CD8-positive, alpha-beta memory T cell (primary cell): ENCODE data around the gene MIOX. TPM values are rescaled to one million over a fixed set of nuclear protein-coding genes. Genes with fewer than 3 reads are reported as not detected.

Experiments used
- CTCF ChIA-PET: fragments of 350-600 bp; sonication (Branson Sonifier 250); formaldehyde crosslinking; loops from one replicate; lab custom pipeline; 2021; ENCODE audit warnings: antibody characterized with exemption; lab: Charles Lee
- POLR2A ChIA-PET: fragments of 350-600 bp; sonication (Branson Sonifier 250); formaldehyde crosslinking; loops from one replicate; lab custom pipeline; 2021; ENCODE audit warnings: antibody characterized with exemption; lab: Charles Lee
- DNase-seq, 5 donors: peaks; one replicate each; pipeline versions ENCODE4 v3.0.0 to v3.0.0-alpha.2; 2020 to 2022; ENCODE audit warnings: mixed read lengths in 1 of 5
- H3K27ac ChIP-seq: one replicate; pipeline ENCODE4 v1.7.0; 2013; ENCODE audit warnings: low read depth, mild to moderate bottlenecking, low read length, moderate library complexity
- H3K27me3 ChIP-seq: 2 replicates; pipeline ENCODE4 v1.7.0; 2013; ENCODE audit warnings: low read length, mild to moderate bottlenecking; ENCODE audit not compliant: insufficient read depth, poor library complexity, severe bottlenecking
- H3K36me3 ChIP-seq: 2 replicates; pipeline ENCODE4 v1.7.0; 2013; ENCODE audit warnings: mild to moderate bottlenecking, low read length, moderate library complexity; ENCODE audit not compliant: insufficient read depth
- H3K4me1 ChIP-seq: 2 replicates; pipeline ENCODE4 v1.7.0; 2013; ENCODE audit warnings: mild to moderate bottlenecking, low read length, moderate library complexity; ENCODE audit not compliant: insufficient read depth
- H3K4me3 ChIP-seq: 2 replicates; pipeline ENCODE4 v1.7.0; 2013; ENCODE audit warnings: mild to moderate bottlenecking, low read length
- H3K9me3 ChIP-seq: 2 replicates; pipeline ENCODE4 v1.7.0; 2013; ENCODE audit warnings: mild to moderate bottlenecking, low read length
- H3K27ac Mint-ChIP-seq, 8 donors: one replicate each; pipeline ENCODE4 v1.8.0; 2020 to 2021; ENCODE audit warnings: mixed read lengths in 8 of 8, mild to moderate bottlenecking in 6 of 8, inconsistent platforms in 3 of 8, moderate library complexity in 3 of 8
- H3K27me3 Mint-ChIP-seq, 2 donors: one replicate each; pipeline ENCODE4 v1.8.0; 2020 to 2021; ENCODE audit warnings: mixed read lengths in 2 of 2, mild to moderate bottlenecking in 1 of 2, moderate library complexity in 1 of 2
- H3K36me3 Mint-ChIP-seq, 3 donors: one replicate each; pipeline ENCODE4 v1.8.0; 2020 to 2021; ENCODE audit warnings: mixed read lengths in 3 of 3, inconsistent platforms in 1 of 3, mild to moderate bottlenecking in 1 of 3
- H3K4me1 Mint-ChIP-seq, 3 donors: one replicate each; pipeline ENCODE4 v1.8.0; 2020 to 2021; ENCODE audit warnings: mixed read lengths in 3 of 3, inconsistent platforms in 1 of 3, mild to moderate bottlenecking in 1 of 3
- H3K4me3 Mint-ChIP-seq, 7 donors: one replicate each; pipeline ENCODE4 v1.8.0; 2020 to 2021; ENCODE audit warnings: mixed read lengths in 7 of 7, mild to moderate bottlenecking in 6 of 7, moderate library complexity in 4 of 7, inconsistent platforms in 2 of 7
- H3K9me3 Mint-ChIP-seq, 5 donors: one replicate each; pipeline ENCODE4 v1.8.0; 2020 to 2022; ENCODE audit warnings: mixed read lengths in 5 of 5, mild to moderate bottlenecking in 3 of 5, moderate library complexity in 2 of 5, inconsistent platforms in 1 of 5
- polyA plus RNA-seq: library from polyadenylated mRNA; unstranded; fragments of 300-500 nt; fragmentation: Illumina TruSeq; gene quantifications from one replicate; pipeline ENCODE4 v1.2.3, GENCODE V29; 2021
- total RNA-seq, 2 experiments: library from RNA; stranded (reverse); gene quantifications; one replicate each; pipeline ENCODE4 v1.2.3, GENCODE V29; 2021

The MIOX gene
- total and polyA plus RNA-seq, 3 experiments from 2014 or later = 0.31 TPM; not detected in 2

- ChIA-PET CTCF (interaction anchor here (1.5 to 2.1 kb wide), 3 partner anchors 13 to 69 kb away, joined by 4 to 8 read pairs (median 6); partner anchors contain the start of gene SCO2), POLR2A (no interaction called here)
- H3K4me3 Mint-ChIP-seq = no peak overlapping the region
- peak overlapping the region in 6 of 8 donors; percentile 29 to 88 (median 64) for H3K27ac Mint-ChIP-seq
- Histone ChIP-seq H3K9me3 (no peaks in the 10 kb centered on the region), H3K4me1 (no peaks in the 10 kb centered on the region), H3K27me3 (no peaks in the 10 kb centered on the region), H3K4me3 (no peak overlapping the region), H3K36me3 (peaks cover 40% of the 10 kb centered on the region), H3K27ac (no peak overlapping the region)
- H3K4me1 Mint-ChIP-seq = peaks cover 4 to 7% (median 7%) of the 10 kb centered on the region in 3 donors
- H3K36me3 Mint-ChIP-seq = peaks cover 5 to 80% (median 7%) of the 10 kb centered on the region in 3 donors
- H3K27me3 Mint-ChIP-seq = no peaks in the 10 kb centered on the region
- no peak for DNase-seq
- H3K9me3 Mint-ChIP-seq = no peaks in the 10 kb centered on the region
Measured at GRCh38 chr22:50456466-50457234, 30.0 kb upstream of the MIOX start.

GRCh38 chr22:50459016-50459415, 27.6 kb upstream of the MIOX start:
- Mint-ChIP-seq H3K4me1 (no peaks in the 10 kb centered on the region), H3K9me3 (no peaks in the 10 kb centered on the region), H3K27ac (no peak overlapping the region), H3K4me3 (no peak overlapping the region), H3K36me3 (peaks cover 5 to 88% (median 7%) of the 10 kb centered on the region in 3 donors), H3K27me3 (no peaks in the 10 kb centered on the region)
- H3K9me3 ChIP-seq = no peaks in the 10 kb centered on the region
- no peaks in the 10 kb centered on the region for H3K4me1 ChIP-seq
- POLR2A ChIA-PET = no interaction called here
- H3K36me3 ChIP-seq = peaks cover 54% of the 10 kb centered on the region
- DNase-seq = no peak
- H3K27me3 ChIP-seq = no peaks in the 10 kb centered on the region
- H3K27ac ChIP-seq = no peak overlapping the region
- no peak overlapping the region for H3K4me3 ChIP-seq
- CTCF ChIA-PET = interaction anchor here (0.9 to 2.0 kb wide), 3 partner anchors 11 to 67 kb away, joined by 3 to 6 read pairs (median 4); partner anchors contain the start of gene SCO2

DNA sequence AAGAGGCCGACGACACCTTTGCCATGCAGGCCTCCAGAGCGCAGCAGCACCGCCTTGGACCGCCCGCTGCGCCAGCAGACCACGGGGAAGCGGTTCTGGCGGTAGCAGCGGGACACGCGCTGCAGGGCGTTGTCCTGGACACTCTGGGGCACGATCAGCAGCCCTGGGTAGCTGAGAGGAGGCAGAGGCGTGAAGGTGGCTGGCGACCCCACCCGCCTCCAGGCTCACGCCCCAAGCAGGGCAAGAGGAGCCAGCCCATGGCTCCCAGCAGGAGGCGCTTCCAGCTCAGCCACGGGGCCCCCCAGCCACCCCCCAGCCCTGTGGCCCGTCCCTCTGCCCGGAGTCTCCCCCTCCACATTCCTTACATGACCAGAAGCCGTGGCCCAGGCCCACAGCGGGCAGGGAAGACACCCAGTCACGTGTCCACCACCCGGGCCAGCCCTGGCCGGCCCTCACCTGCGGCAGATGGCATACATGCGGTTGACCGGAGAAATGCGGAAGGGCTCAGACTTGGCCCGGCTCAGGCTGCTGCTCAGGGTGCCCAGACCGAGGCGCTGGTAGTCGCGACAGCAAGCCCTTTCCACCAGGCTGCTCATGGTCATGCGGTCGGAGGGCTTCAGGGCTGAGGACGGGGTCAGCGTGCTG, 27.0 kb upstream of the MIOX start:
- H3K9me3 ChIP-seq = no peaks in the 10 kb centered on the region
- no peak overlapping the region for H3K27ac ChIP-seq
- ChIA-PET POLR2A (no interaction called here), CTCF (interaction anchor here (2.0 kb wide), 1 partner anchor 14 kb away, joined by 6 read pairs; no protein-coding TSS in a partner anchor)
- H3K27me3 Mint-ChIP-seq = no peaks in the 10 kb centered on the region
- no peaks in the 10 kb centered on the region for H3K9me3 Mint-ChIP-seq
- peak overlapping the region in 1 of 8 donors; percentile 51 for H3K27ac Mint-ChIP-seq
- no peaks in the 10 kb centered on the region for H3K4me1 Mint-ChIP-seq
- H3K4me3 Mint-ChIP-seq = no peak overlapping the region
- DNase-seq = no peak
- H3K36me3 ChIP-seq = peaks cover 48% of the 10 kb centered on the region
- H3K4me3 ChIP-seq = no peak overlapping the region
- H3K36me3 Mint-ChIP-seq = peaks cover 5 to 88% (median 7%) of the 10 kb centered on the region in 3 donors
- H3K27me3 ChIP-seq = no peaks in the 10 kb centered on the region
- H3K4me1 ChIP-seq = no peaks in the 10 kb centered on the region

DNA sequence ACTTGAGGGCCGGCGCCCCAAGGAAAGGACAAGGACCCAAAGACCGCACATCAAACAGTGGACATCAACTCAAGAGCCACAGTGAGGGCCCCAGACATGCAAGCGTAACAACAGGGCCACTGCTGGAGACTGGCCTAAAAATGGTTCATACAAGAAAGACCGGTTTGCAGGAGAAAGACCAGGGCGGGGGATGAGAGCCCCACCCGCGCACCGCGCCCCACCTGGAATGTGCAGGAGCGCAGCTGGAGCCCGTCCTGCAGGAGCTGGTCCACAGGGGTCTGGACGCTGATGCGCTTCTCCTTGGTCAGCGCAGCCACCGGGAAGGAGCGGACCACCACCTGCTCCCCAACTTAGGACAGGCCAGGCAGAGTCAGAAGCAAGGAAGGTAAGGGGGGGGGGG, 25.7 kb upstream of the MIOX start:
- Histone ChIP-seq H3K36me3 (peaks cover 53% of the 10 kb centered on the region), H3K4me1 (no peaks in the 10 kb centered on the region), H3K4me3 (no peak overlapping the region), H3K9me3 (no peaks in the 10 kb centered on the region), H3K27ac (no peak overlapping the region), H3K27me3 (no peaks in the 10 kb centered on the region)
- Mint-ChIP-seq H3K4me1 (no peaks in the 10 kb centered on the region), H3K9me3 (no peaks in the 10 kb centered on the region), H3K36me3 (peaks cover 5 to 88% (median 5%) of the 10 kb centered on the region in 3 donors), H3K27me3 (no peaks in the 10 kb centered on the region), H3K27ac (peak overlapping the region in 4 of 8 donors; percentile 27 to 91 (median 68)), H3K4me3 (peak overlapping the region in 1 of 7 donors; percentile 52)
- CTCF ChIA-PET = no interaction called here
- POLR2A ChIA-PET = interaction anchor here (1.3 kb wide), 1 partner anchor 65 kb away, joined by 3 read pairs; the partner anchor contains the start of gene SCO2
- DNase-seq = no peak

GRCh38 chr22:50461536-50461935, 25.1 kb upstream of the MIOX start:
- POLR2A ChIA-PET = interaction anchor here (1.3 kb wide), 1 partner anchor 64 kb away, joined by 3 read pairs; the partner anchor contains the start of gene SCO2

GRCh38 chr22:50461979-50462540, 24.6 kb upstream of the MIOX start:
- H3K27me3 Mint-ChIP-seq = no peaks in the 10 kb centered on the region
- CTCF ChIA-PET = no interaction called here
- H3K36me3 Mint-ChIP-seq = peaks cover 5 to 92% (median 7%) of the 10 kb centered on the region in 3 donors
- no peak overlapping the region for H3K4me3 Mint-ChIP-seq
- H3K9me3 Mint-ChIP-seq = no peaks in the 10 kb centered on the region
- Histone ChIP-seq H3K9me3 (no peaks in the 10 kb centered on the region), H3K4me3 (no peak overlapping the region), H3K36me3 (peaks cover 56% of the 10 kb centered on the region), H3K27ac (no peak overlapping the region), H3K27me3 (no peaks in the 10 kb centered on the region), H3K4me1 (no peaks in the 10 kb centered on the region)
- peak overlapping the region in 1 of 8 donors; percentile 58 for H3K27ac Mint-ChIP-seq
- no peak for DNase-seq
- POLR2A ChIA-PET = interaction anchor here (1.3 kb wide), 1 partner anchor 64 kb away, joined by 3 read pairs; the partner anchor contains the start of gene SCO2
- peaks cover 5 to 9% (median 6%) of the 10 kb centered on the region in 3 donors for H3K4me1 Mint-ChIP-seq

More at GRCh38 chr22:50461536-50461935, 25.1 kb upstream of the MIOX start:
- peak overlapping the region in 1 of 8 donors; percentile 58 for H3K27ac Mint-ChIP-seq
- H3K27ac ChIP-seq = no peak overlapping the region
- H3K27me3 Mint-ChIP-seq = no peaks in the 10 kb centered on the region
- H3K9me3 ChIP-seq = no peaks in the 10 kb centered on the region
- no peaks in the 10 kb centered on the region for H3K4me1 ChIP-seq
- H3K4me1 Mint-ChIP-seq = peaks cover 0 to 4% (median 1%) of the 10 kb centered on the region in 3 donors
- peaks cover 5 to 91% (median 5%) of the 10 kb centered on the region in 3 donors for H3K36me3 Mint-ChIP-seq
- H3K36me3 ChIP-seq = peaks cover 56% of the 10 kb centered on the region
- CTCF ChIA-PET = no interaction called here
- no peaks in the 10 kb centered on the region for H3K27me3 ChIP-seq
- no peaks in the 10 kb centered on the region for H3K9me3 Mint-ChIP-seq
- H3K4me3 ChIP-seq = no peak overlapping the region
- DNase-seq = no peak
- no peak overlapping the region for H3K4me3 Mint-ChIP-seq

- H3K27me3 ChIP-seq = no peaks in the 10 kb centered on the region
- peaks cover 57% of the 10 kb centered on the region for H3K36me3 ChIP-seq
- H3K4me3 ChIP-seq = no peak overlapping the region
- no peak for DNase-seq
- no peaks in the 10 kb centered on the region for H3K27me3 Mint-ChIP-seq
- peak overlapping the region in 4 of 8 donors; percentile 30 to 78 (median 56) for H3K27ac Mint-ChIP-seq
- ChIA-PET CTCF (interaction anchor here (1.0 to 1.6 kb wide), 2 partner anchors 99 to 137 kb away, joined by 3 to 4 read pairs; partner anchors contain the start of genes DENND6B and SYCE3), POLR2A (no interaction called here)
- H3K4me1 Mint-ChIP-seq = peaks cover 6 to 19% (median 6%) of the 10 kb centered on the region in 3 donors
- H3K36me3 Mint-ChIP-seq = peaks cover 5 to 93% (median 7%) of the 10 kb centered on the region in 3 donors
- no peaks in the 10 kb centered on the region for H3K9me3 Mint-ChIP-seq
- H3K9me3 ChIP-seq = no peaks in the 10 kb centered on the region
- H3K4me3 Mint-ChIP-seq = peak overlapping the region in 1 of 7 donors; percentile 21
- no peak overlapping the region for H3K27ac ChIP-seq
- peaks cover 5% of the 10 kb centered on the region for H3K4me1 ChIP-seq
Measured at GRCh38 chr22:50463188-50463900, 23.3 kb upstream of the MIOX start.
